Lower leg skin (tissue), 4 donors: ENCODE results near the gene ALOX15. TPM values are rescaled to one million over a fixed set of nuclear protein-coding genes. Genes with fewer than 3 reads are reported as not detected.
"Not testable (repeated sequence)": the region's sequence is repeated elsewhere in the genome, so short reads cannot be mapped to it uniquely, and the experiment has no call there.

Experiments used
- DNase-seq, 2 donors: peaks; one replicate each; pipeline ENCODE4 v3.0.0-alpha.2; 2019; ENCODE audit warnings: low spot score in 2 of 2
- H3K4me3 ChIP-seq: fragments of 200-600 bp; sonication (generic); 2 replicates; pipeline ENCODE4 v1.5.1; 2017; ENCODE audit warnings: mild to moderate bottlenecking, low read depth; ENCODE audit not compliant: poor library complexity, severe bottlenecking
- CTCF ChIP-seq, 3 donors: fragments of 450-650 bp; IDR thresholded peaks; one replicate each; pipeline ENCODE4 v1.5.1; 2016; ENCODE audit warnings: antibody characterized with exemption in 3 of 3, mild to moderate bottlenecking in 3 of 3, moderate library complexity in 2 of 3
- POLR2A ChIP-seq, 2 donors: fragments of 450-650 bp; IDR thresholded peaks; one replicate each; pipeline ENCODE4 v1.6.1; 2016 to 2017; ENCODE audit warnings: antibody characterized with exemption in 2 of 2, mild to moderate bottlenecking in 1 of 2, moderate library complexity in 1 of 2
- WGBS, 2 donors: methylation state at CpG; one replicate each; pipeline ENCODE4 v1.1.5; 2018; 5-methylcytosine and 5-hydroxymethylcytosine counted together
- intact Hi-C: fragments of 100-400 bp; cut with DNase I; formaldehyde crosslinking; loops from one replicate; pipeline ENCODE4 v1.15.0; 2023; ENCODE audit warnings: low total_unique reads
- total RNA-seq, 4 donors: library from RNA; depleted of rRNA; stranded (reverse); fragments of >200 nt; gene quantifications; one replicate each; pipeline ENCODE4 v1.1.0, GENCODE V29; 2016

Gene ALOX15
- total RNA-seq, 4 donors from 2014 or later = 0.54 to 0.68 TPM; not detected in 2

- intact Hi-C loops = no loop called here
- 76 to 85% methylated on average over 6 of the region's 6 CpGs for WGBS, 2 donors
- no peak overlapping the region for H3K4me3 ChIP-seq
- no peak for DNase-seq
- TF ChIP-seq POLR2A (IDR thresholded peaks at IDR 0.05) (no peak), CTCF (IDR thresholded peaks at IDR 0.05) (no peak)
Observed at GRCh38 chr17:4658478-4659305, 17.2 kb upstream of the ALOX15 start.

GRCh38 chr17:4657678-4658077, 16.2 kb upstream of the ALOX15 start:
- no peak overlapping the region for H3K4me3 ChIP-seq
- intact Hi-C loops = no loop called here
- DNase-seq = no peak
- TF ChIP-seq CTCF (IDR thresholded peaks at IDR 0.05) (no peak), POLR2A (IDR thresholded peaks at IDR 0.05) (no peak)
- WGBS, 2 donors = 86 to 94% methylated on average over 2 of the region's 2 CpGs

GRCh38 chr17:4655933-4656332, 14.5 kb upstream of the ALOX15 start:
- DNase-seq, intact Hi-C loops, H3K4me3 ChIP-seq: not testable (repeated sequence)
- 85 to 86% methylated on average over 7 of the region's 7 CpGs for WGBS, 2 donors

- DNase-seq = no peak
- TF ChIP-seq CTCF (IDR thresholded peaks at IDR 0.05) (no peak), POLR2A (IDR thresholded peaks at IDR 0.05) (no peak)
- 64 to 69% methylated on average over 5 of the region's 5 CpGs for WGBS, 2 donors
- no peak overlapping the region for H3K4me3 ChIP-seq
- intact Hi-C loops = no loop called here
Observed at GRCh38 chr17:4652997-4653396, 11.5 kb upstream of the ALOX15 start.

GRCh38 chr17:4648741-4649140, 7.3 kb upstream of the ALOX15 start:
- no peak overlapping the region for H3K4me3 ChIP-seq
- TF ChIP-seq CTCF (IDR thresholded peaks at IDR 0.05) (no peak), POLR2A (IDR thresholded peaks at IDR 0.05) (no peak)
- intact Hi-C loops = no loop called here
- WGBS, 2 donors = 65 to 72% methylated on average over 2 of the region's 2 CpGs
- DNase-seq = no peak

- TF ChIP-seq POLR2A (IDR thresholded peaks at IDR 0.05) (no peak), CTCF (IDR thresholded peaks at IDR 0.05) (no peak)
- intact Hi-C loops = no loop called here
- peak in 1 of 2 donors; percentile 67 for DNase-seq
- 79% methylated on average over 5 of the region's 5 CpGs for WGBS, 2 donors
- no peak overlapping the region for H3K4me3 ChIP-seq
Observed at GRCh38 chr17:4645642-4646041, 4.2 kb upstream of the ALOX15 start.
